ENCODE results near the gene SPTB.

SPTB gene

DNA sequence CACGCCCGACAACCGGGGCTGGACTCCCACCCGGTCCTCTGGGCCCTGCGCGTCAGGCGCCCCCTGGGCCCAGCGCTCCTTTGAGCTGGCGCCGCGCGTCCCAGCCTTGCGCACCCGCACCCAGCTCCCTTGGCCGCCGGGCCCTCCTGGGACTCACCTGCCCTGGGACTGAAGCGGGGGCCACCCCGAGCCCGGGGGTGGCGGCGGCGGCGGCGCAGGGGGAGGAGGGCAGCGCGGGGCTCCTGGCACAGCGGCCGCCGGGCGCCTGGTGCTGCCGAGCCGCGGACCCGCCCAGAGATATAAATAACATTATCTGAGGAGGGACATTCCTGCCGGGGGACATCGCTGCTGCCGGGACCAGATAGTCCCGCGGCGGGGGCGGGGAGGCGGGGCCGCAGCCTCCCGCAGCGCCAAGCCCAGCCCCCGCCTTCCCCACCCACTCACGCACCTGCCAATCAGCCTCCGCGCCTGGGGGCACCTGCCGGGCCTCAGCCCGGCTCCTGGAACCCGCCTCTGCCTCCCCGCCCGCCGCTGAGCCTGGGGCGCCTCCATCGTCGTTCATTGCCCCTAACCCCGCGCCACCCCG is at the start of gene SPTB:
Gene SPTB (minus strand): TSS at position 273 of the 586 bp plus-strand sequence. CDS start 56,813 bp downstream, outside the sequence.
- DNase-seq (ENCODE audit: low read depth), result no peak
- TF ChIP-seq, protein P1, sequence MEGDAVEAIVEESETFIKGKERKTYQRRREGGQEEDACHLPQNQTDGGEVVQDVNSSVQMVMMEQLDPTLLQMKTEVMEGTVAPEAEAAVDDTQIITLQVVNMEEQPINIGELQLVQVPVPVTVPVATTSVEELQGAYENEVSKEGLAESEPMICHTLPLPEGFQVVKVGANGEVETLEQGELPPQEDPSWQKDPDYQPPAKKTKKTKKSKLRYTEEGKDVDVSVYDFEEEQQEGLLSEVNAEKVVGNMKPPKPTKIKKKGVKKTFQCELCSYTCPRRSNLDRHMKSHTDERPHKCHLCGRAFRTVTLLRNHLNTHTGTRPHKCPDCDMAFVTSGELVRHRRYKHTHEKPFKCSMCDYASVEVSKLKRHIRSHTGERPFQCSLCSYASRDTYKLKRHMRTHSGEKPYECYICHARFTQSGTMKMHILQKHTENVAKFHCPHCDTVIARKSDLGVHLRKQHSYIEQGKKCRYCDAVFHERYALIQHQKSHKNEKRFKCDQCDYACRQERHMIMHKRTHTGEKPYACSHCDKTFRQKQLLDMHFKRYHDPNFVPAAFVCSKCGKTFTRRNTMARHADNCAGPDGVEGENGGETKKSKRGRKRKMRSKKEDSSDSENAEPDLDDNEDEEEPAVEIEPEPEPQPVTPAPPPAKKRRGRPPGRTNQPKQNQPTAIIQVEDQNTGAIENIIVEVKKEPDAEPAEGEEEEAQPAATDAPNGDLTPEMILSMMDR (conservative IDR thresholded peaks at IDR 0.05; ENCODE audit: low read depth, low read length), result no peak
- H3K4me3 ChIP-seq (ENCODE audit: low read length), result peak within 1 kb of the TSS; percentile 53

DNA sequence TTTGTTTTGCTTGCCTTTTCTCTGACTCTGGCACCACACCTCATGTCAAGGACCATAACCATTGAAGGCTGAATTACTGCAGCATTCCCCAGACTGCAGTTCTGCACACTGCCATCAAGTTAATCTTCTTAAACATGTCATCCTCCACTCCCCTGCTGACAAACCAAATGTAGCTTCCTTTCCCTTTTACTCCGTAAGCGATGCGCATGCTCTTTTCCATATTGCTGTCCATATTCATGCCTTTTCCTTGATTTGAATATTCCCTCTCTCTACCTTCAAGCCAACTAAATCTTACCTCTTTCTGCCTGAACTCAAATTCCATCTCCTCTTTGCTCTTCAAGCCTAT is 49.3 kb upstream of the SPTB start:
- DNase-seq (ENCODE audit: low read depth), result no peak
- no peak overlapping the region for H3K4me3 ChIP-seq (ENCODE audit: low read length)
- TF ChIP-seq, protein P1 (conservative IDR thresholded peaks at IDR 0.05; ENCODE audit: low read depth, low read length), result no peak

DNA sequence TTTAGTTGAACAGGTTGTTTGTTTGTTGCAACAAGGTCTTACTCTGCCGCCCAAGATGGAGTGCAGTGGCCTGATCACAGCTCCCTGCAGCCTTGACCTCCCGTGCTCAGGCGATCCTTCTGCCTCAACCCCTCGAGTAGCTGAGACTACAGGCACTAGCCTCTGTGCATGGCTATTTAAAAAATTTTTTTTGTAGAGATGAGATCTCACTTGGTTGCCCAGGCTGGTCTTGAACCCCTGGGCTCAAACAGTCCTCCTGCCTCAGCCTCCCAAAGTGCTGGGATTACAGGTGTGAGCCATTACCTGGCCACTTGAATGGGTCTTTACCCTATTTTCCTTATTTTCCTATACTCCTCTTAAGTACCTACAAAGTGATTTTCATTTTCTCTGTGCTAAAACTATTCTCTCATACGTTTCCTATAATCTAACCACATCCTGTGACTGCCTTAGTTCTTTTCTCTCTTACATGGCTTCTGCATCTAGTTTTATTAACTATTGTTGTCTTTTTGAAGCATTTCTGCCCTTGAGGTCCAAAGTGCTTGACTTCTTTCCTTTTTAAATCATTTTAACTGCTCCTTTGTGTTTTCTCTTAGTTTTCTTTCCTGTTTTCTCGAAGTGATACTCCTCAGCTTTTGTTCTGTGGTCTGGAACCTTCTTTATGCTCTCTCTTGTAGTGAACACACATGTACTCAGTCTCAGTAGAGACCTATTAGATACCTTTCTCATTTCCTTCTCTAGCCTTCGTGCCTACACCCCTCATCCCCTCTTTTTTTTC is 48.7 kb upstream of the SPTB start:
- no peak overlapping the region for H3K4me3 ChIP-seq (ENCODE audit: low read length)
- no peak for DNase-seq (ENCODE audit: low read depth)
- TF ChIP-seq, protein P1 (conservative IDR thresholded peaks at IDR 0.05; ENCODE audit: low read depth, low read length), result no peak

DNA sequence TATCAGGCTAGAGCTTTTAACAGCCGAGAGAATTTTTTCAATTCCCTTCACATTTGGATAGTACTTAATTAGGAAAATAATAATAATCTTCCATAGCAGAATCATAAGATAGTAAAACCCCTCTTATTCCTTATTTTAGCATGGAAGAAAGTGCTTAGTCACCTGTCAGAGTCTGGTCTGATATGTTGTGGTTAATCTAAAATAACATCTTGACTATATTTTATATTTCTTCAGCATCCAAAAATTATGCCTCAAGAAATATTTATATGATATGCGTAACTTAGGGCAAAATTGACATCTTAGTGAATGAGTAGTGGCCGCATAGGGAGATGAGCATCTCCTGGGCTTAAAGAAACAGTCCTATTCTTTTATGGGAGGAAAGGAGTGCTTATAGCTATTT is 47.3 kb upstream of the SPTB start:
- DNase-seq (ENCODE audit: low read depth), result no peak
- TF ChIP-seq, protein P1 (conservative IDR thresholded peaks at IDR 0.05; ENCODE audit: low read depth, low read length), result no peak
- no peak overlapping the region for H3K4me3 ChIP-seq (ENCODE audit: low read length)

DNA sequence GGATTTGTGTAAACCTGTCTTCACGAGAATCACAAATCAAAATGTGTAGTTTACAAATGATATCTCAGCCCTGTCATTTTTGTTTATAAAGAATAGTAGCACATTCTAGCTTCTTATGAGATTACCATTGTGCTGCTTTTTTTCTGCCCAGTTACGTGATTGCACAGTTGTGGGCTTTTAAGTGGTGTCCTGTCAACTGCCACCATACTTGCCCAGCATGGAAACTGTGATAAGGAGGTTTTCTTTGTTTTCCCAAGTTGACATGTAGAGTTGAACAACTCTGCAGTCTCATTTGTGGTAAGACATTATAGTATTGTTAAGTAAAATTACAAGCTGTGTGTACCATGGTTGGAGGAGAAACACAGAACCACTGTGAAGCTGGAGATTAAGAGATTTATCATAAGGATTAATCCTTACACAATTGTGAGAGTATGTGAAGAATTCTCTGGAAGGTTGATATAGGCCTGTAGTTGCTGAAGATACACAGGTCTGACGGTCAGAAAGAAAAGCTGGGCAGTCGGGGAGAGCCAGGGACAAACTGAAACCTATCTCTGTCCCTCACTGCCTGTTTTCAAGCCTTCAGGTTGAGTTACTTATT is 46.8 kb upstream of the SPTB start:
- no peak overlapping the region for H3K4me3 ChIP-seq (ENCODE audit: low read length)
- TF ChIP-seq, protein P1 (conservative IDR thresholded peaks at IDR 0.05; ENCODE audit: low read depth, low read length), result no peak
- peak; percentile 61 for DNase-seq (ENCODE audit: low read depth)

DNA sequence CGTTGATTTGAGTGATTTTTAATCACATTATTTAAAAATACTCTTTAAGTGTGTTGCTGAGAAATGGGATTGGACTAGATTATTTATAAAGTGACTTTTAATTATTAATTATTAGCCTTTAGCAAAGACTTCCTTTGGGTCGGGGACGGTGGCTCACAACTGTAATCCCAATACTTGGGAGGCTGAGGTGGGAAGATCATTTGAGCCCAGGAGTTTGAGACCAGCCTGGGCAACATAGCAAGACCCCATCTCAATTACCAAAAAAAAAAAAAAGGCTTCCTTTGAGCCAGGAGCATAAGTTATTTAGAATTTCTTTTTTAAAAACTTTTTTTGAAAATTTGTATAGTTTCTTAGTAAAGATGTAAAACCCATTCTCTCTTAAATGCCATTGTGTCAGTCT is 43.3 kb upstream of the SPTB start:
- no peak for DNase-seq (ENCODE audit: low read depth)
- no peak overlapping the region for H3K4me3 ChIP-seq (ENCODE audit: low read length)
- TF ChIP-seq, protein P1 (conservative IDR thresholded peaks at IDR 0.05; ENCODE audit: low read depth, low read length), result no peak

Data from retinal pigment epithelial cell (primary cell).